H9 (cell line): ENCODE results near the gene TCEAL4. TPM values are rescaled to one million over a fixed set of nuclear protein-coding genes. Genes with fewer than 3 reads are reported as not detected.

ENCODE experiments used
- DNase-seq: peaks from one replicate; pipeline ENCODE4 v3.0.0-alpha.2; 2017
- H2AFZ ChIP-seq: one replicate; pipeline ENCODE4 v1.6.1; 2013; ENCODE audit warnings: mild to moderate bottlenecking, low read length, control low read depth, moderate library complexity
- H2AK5ac ChIP-seq: 2 replicates; pipeline ENCODE4 v1.6.1; 2013; ENCODE audit warnings: low read length, control low read depth, mixed read lengths; ENCODE audit not compliant: insufficient read length
- H2BK120ac ChIP-seq: one replicate; pipeline ENCODE4 v1.6.1; 2013; ENCODE audit warnings: low read depth, mild to moderate bottlenecking, low read length, control low read depth, inconsistent platforms; ENCODE audit not compliant: poor library complexity, severe bottlenecking
- H2BK12ac ChIP-seq: 2 replicates; pipeline ENCODE4 v1.6.1; 2013; ENCODE audit warnings: low read length, control low read depth, mixed read lengths, low read depth; ENCODE audit not compliant: insufficient read length
- H2BK15ac ChIP-seq: 2 replicates; pipeline ENCODE4 v1.6.1; 2013; ENCODE audit warnings: low read depth, low read length, control low read depth
- H2BK20ac ChIP-seq: one replicate; pipeline ENCODE4 v1.6.1; 2013; ENCODE audit warnings: low read depth, mild to moderate bottlenecking, low read length, control low read depth, inconsistent platforms; ENCODE audit not compliant: poor library complexity, severe bottlenecking
- H2BK5ac ChIP-seq: 2 replicates; pipeline ENCODE4 v1.6.1; 2013; ENCODE audit warnings: low read length, control low read depth, mixed read lengths; ENCODE audit not compliant: insufficient read length
- H3K14ac ChIP-seq: 2 replicates; pipeline ENCODE4 v1.6.1; 2013; ENCODE audit warnings: low read length, control low read depth; ENCODE audit not compliant: insufficient read depth
- H3K18ac ChIP-seq: 2 replicates; pipeline ENCODE4 v1.6.1; 2013; ENCODE audit warnings: low read depth, mild to moderate bottlenecking, mixed read lengths, low read length, control low read depth; ENCODE audit not compliant: insufficient read length
- H3K23ac ChIP-seq: 2 replicates; pipeline ENCODE4 v1.6.1; 2013; ENCODE audit warnings: low read length, control low read depth, mixed read lengths, low read depth; ENCODE audit not compliant: insufficient read length
- H3K23me2 ChIP-seq: 2 replicates; pipeline ENCODE4 v1.6.1; 2013; ENCODE audit warnings: low read depth, mild to moderate bottlenecking, mixed read lengths, low read length, control low read depth; ENCODE audit not compliant: insufficient read length, poor library complexity, severe bottlenecking
- H3K27ac ChIP-seq: 2 replicates; pipeline ENCODE4 v1.5.1; 2013; ENCODE audit warnings: low read length, control low read depth, mixed read lengths, low read depth; ENCODE audit not compliant: insufficient read length
- H3K27me3 ChIP-seq: 2 replicates; pipeline ENCODE4 v1.6.1; 2013; ENCODE audit warnings: low read length, control low read depth, inconsistent platforms; ENCODE audit not compliant: insufficient read depth
- H3K4ac ChIP-seq: 2 replicates; pipeline ENCODE4 v1.6.1; 2013; ENCODE audit warnings: low read depth, mild to moderate bottlenecking, control low read depth, inconsistent platforms, low read length, moderate library complexity
- H3K4me1 ChIP-seq: 2 replicates; pipeline ENCODE4 v1.6.1; 2013; ENCODE audit warnings: low read length, control low read depth, inconsistent platforms; ENCODE audit not compliant: insufficient read depth
- H3K4me2 ChIP-seq: 2 replicates; pipeline ENCODE4 v1.6.1; 2013; ENCODE audit warnings: low read length, control low read depth, mixed read lengths; ENCODE audit not compliant: insufficient read length, insufficient read depth
- H3K56ac ChIP-seq: 2 replicates; pipeline ENCODE4 v1.6.1; 2013; ENCODE audit warnings: low read depth, mild to moderate bottlenecking, mixed read lengths, low read length, control low read depth; ENCODE audit not compliant: insufficient read length
- H3K79me1 ChIP-seq: 2 replicates; pipeline ENCODE4 v1.6.1; 2013; ENCODE audit warnings: low read depth, mild to moderate bottlenecking, moderate library complexity, low read length, control low read depth, inconsistent platforms; ENCODE audit not compliant: insufficient read depth, poor library complexity, severe bottlenecking
- H3K79me2 ChIP-seq: 2 replicates; pipeline ENCODE4 v1.6.1; 2013; ENCODE audit warnings: low read length, control low read depth, inconsistent platforms; ENCODE audit not compliant: insufficient read depth
- H3K9ac ChIP-seq: 2 replicates; pipeline ENCODE4 v1.6.1; 2013; ENCODE audit warnings: low read length, control low read depth, mixed read lengths; ENCODE audit not compliant: insufficient read length; ENCODE audit errors: extremely low read depth
- H3K9me3 ChIP-seq: one replicate; pipeline ENCODE4 v1.6.1; 2013; ENCODE audit warnings: low read depth, low read length, inconsistent platforms; ENCODE audit not compliant: control insufficient read depth
- H3T11ph ChIP-seq: one replicate; pipeline ENCODE4 v1.6.1; 2013; ENCODE audit warnings: mild to moderate bottlenecking, low read length, control low read depth, inconsistent platforms
- H4K20me1 ChIP-seq: one replicate; pipeline ENCODE4 v1.6.1; 2013; ENCODE audit not compliant: control insufficient read depth, insufficient read length, insufficient read depth
- H4K5ac ChIP-seq: 2 replicates; pipeline ENCODE4 v1.6.1; 2013; ENCODE audit warnings: low read depth, mild to moderate bottlenecking, mixed read lengths, low read length, control low read depth; ENCODE audit not compliant: insufficient read length
- H4K8ac ChIP-seq: replicated peaks from 2 replicates; pipeline ENCODE4 v1.6.1; 2013; ENCODE audit warnings: low read length, control low read depth, mixed read lengths, low read depth; ENCODE audit not compliant: insufficient read length
- H4K91ac ChIP-seq: 2 replicates; pipeline ENCODE4 v1.6.1; 2013; ENCODE audit warnings: low read depth, mild to moderate bottlenecking, moderate library complexity, mixed read lengths, low read length, control low read depth; ENCODE audit not compliant: insufficient read length
- H3K27ac Mint-ChIP-seq, 3 experiments: 2 replicates in 2 of 3; 3 replicates in 1 of 3; pipeline ENCODE4 v1.8.0; 2020 to 2021; ENCODE audit warnings: mixed read lengths in 3 of 3, mild to moderate bottlenecking in 1 of 3, moderate library complexity in 1 of 3
- H3K27me3 Mint-ChIP-seq: 2 replicates; pipeline ENCODE4 v1.8.0; 2021; ENCODE audit warnings: low read depth, mild to moderate bottlenecking, moderate library complexity, mixed read lengths
- H3K36me3 Mint-ChIP-seq, 3 experiments: 2 replicates in 2 of 3; 3 replicates in 1 of 3; pipeline ENCODE4 v1.8.0; 2020 to 2021; ENCODE audit warnings: low read depth in 3 of 3, mixed read lengths in 3 of 3; ENCODE audit not compliant: insufficient read depth in 1 of 3
- H3K4me1 Mint-ChIP-seq, 2 experiments: 2 replicates each; pipeline ENCODE4 v1.8.0; 2020; ENCODE audit warnings: mixed read lengths in 2 of 2
- H3K4me3 Mint-ChIP-seq, 2 experiments: 2 replicates in 1 of 2; 3 replicates in 1 of 2; pipeline ENCODE4 v1.8.0; 2020 to 2021; ENCODE audit warnings: mild to moderate bottlenecking in 2 of 2, mixed read lengths in 2 of 2, moderate library complexity in 1 of 2
- H3K9me3 Mint-ChIP-seq, 2 experiments: 2 replicates in 1 of 2; 3 replicates in 1 of 2; pipeline ENCODE4 v1.8.0; 2020; ENCODE audit warnings: mild to moderate bottlenecking in 2 of 2, mixed read lengths in 2 of 2, moderate library complexity in 1 of 2
- WGBS: extraction: QIAGEN DNeasy Blood & Tissue Kit; methylation state at CpG from one replicate; pipeline ENCODE4 v1.1.7; 2013; ENCODE audit warnings: missing lambda C conversion rate, low lambda C conversion rate, mixed read lengths; ENCODE audit not compliant: insufficient read length; ENCODE audit errors: extremely low coverage; 5-methylcytosine and 5-hydroxymethylcytosine counted together
- total RNA-seq: library from RNA; stranded (reverse); gene quantifications from 2 replicates; pipeline ENCODE4 v1.2.1, GENCODE V29; 2021
- TF ChIP-seq, protein P1 (sequence below): fragments of 200-600 bp; sonication (generic); conservative IDR thresholded peaks from 3 replicates; pipeline ENCODE4 v1.8.0; 2021; ENCODE audit warnings: antibody characterized with exemption, mild to moderate bottlenecking

TCEAL4 gene
- total RNA-seq, 1 experiment from 2014 or later, result 49.9 TPM

DNA sequence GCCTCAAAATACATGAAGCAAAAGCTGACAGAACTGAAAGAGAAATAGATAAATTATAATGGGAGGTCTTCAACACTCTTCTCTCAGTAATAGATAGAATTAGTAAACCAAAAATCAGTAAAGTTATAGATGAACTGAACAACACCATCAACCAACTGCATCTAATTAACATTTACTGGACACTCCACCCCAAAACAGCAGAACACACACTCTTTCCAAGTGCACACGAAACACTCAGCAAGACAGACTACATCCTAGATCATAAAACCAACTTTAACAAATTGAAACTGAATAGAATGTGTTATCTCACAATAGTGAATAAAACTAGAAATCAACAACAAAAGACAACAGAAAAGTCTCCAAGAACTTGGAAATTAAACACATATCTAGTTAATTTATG, 25.1 kb upstream of the TCEAL4 start:
- no peaks in the 10 kb centered on the region; a peak in 1 of 7 replicates for H3K36me3 Mint-ChIP-seq
- Histone ChIP-seq H3K56ac (no peak overlapping the region), H2BK15ac (no peak overlapping the region), H3K14ac (no peak overlapping the region), H2BK20ac (no peak overlapping the region), H2BK5ac (no peak overlapping the region), H3K27ac (no peak overlapping the region), H3K4me1 (no peaks in the 10 kb centered on the region), H2AFZ (no peak overlapping the region), H3K79me1 (no peaks in the 10 kb centered on the region), H4K8ac (no peak overlapping the region), H3K23ac (no peak overlapping the region), H3K4me2 (no peak overlapping the region), H3K18ac (no peak overlapping the region), H3K23me2 (no peaks in the 10 kb centered on the region), H4K20me1 (no peaks in the 10 kb centered on the region), H3K27me3 (no peaks in the 10 kb centered on the region; the same call in 1 of the 2 replicates), H4K91ac (no peak overlapping the region), H3K9ac (no peak overlapping the region), H2BK12ac (no peak overlapping the region), H3K9me3 (no peaks in the 10 kb centered on the region), H2AK5ac (no peak overlapping the region), H4K5ac (no peak overlapping the region), H3K79me2 (no peaks in the 10 kb centered on the region), H3T11ph (no peak overlapping the region), H2BK120ac (no peak overlapping the region), H3K4ac (no peak overlapping the region)
- no peaks in the 10 kb centered on the region for H3K4me1 Mint-ChIP-seq
- H3K27me3 Mint-ChIP-seq, result no peaks in the 10 kb centered on the region; the same call in 1 of the 2 replicates
- TF ChIP-seq, protein P1, sequence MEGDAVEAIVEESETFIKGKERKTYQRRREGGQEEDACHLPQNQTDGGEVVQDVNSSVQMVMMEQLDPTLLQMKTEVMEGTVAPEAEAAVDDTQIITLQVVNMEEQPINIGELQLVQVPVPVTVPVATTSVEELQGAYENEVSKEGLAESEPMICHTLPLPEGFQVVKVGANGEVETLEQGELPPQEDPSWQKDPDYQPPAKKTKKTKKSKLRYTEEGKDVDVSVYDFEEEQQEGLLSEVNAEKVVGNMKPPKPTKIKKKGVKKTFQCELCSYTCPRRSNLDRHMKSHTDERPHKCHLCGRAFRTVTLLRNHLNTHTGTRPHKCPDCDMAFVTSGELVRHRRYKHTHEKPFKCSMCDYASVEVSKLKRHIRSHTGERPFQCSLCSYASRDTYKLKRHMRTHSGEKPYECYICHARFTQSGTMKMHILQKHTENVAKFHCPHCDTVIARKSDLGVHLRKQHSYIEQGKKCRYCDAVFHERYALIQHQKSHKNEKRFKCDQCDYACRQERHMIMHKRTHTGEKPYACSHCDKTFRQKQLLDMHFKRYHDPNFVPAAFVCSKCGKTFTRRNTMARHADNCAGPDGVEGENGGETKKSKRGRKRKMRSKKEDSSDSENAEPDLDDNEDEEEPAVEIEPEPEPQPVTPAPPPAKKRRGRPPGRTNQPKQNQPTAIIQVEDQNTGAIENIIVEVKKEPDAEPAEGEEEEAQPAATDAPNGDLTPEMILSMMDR, result no peak
- no peak overlapping the region for H3K27ac Mint-ChIP-seq
- no CpG with 5 or more reads among the region's 1 CpG for WGBS
- peaks cover 0 to 23% of the 10 kb centered on the region in 2 experiments; a peak in 2 of 5 replicates for H3K9me3 Mint-ChIP-seq
- no peak overlapping the region for H3K4me3 Mint-ChIP-seq
- DNase-seq, result no peak
